ENCODE data around the gene HTT. TPM values are rescaled to one million over a fixed set of nuclear protein-coding genes. Genes with fewer than 3 reads are reported as not detected.

Gene HTT
- total and polyA plus RNA-seq, 2 of the 8 experiments (the other 6 are each of a cell fraction or from before 2014, with no cell fraction given) = 24.0 to 71.0 TPM

DNA sequence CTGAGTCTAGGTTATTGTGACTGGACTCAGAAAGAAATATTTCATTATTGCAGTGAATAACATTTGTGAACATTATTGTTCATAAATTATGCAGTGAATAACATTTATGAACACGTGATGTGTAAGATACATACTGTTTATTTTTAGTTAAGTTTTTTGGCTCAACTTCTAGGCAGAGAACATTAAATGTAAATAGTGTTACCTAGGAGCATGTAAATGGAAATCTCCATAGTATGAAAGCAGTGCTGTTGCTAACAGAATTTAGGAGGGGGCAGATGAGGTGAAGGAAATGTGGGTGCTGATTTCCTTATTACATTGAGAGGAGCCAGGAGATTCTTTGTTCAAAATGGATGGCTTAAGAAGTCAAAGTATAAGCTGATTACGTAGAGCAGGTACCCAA, 45.0 kb downstream of the HTT start:
- H4K8ac ChIP-seq (ENCODE audit: extremely low read depth, insufficient read depth, low read length) = no peak overlapping the region
- H3K27me3 ChIP-seq (replicated peaks in 1 of 4; ENCODE audit: control insufficient read depth in 3 of 4, extremely low read depth in 1 of 4, insufficient read depth in 3 of 4, low read length in 3 of 4) = no peaks in the 10 kb centered on the region
- no peaks in the 10 kb centered on the region for H3K79me1 ChIP-seq (ENCODE audit: low read depth, low read length)
- no peak overlapping the region for H2AFZ ChIP-seq (ENCODE audit: low read length)
- no peaks in the 10 kb centered on the region for H3K4me1 ChIP-seq (replicated peaks in 1 of 4; ENCODE audit: control insufficient read depth in 3 of 4, insufficient read depth in 4 of 4, low read length in 3 of 4)
- no peak overlapping the region for H3K4ac ChIP-seq (replicated peaks; ENCODE audit: insufficient read length, low read depth, low read length)
- POLR2A ChIA-PET (ENCODE audit: partially characterized antibody) = interaction anchor here (0.6 to 1.2 kb wide), 2 partner anchors 40 to 54 kb away, joined by 3 read pairs; no protein-coding TSS in a partner anchor
- no peak for FAIRE-seq
- peaks cover 0 to 13% of the 10 kb centered on the region in 2 experiments for H4K20me1 ChIP-seq (replicated peaks in 1 of 2; ENCODE audit: control insufficient read depth in 1 of 2, insufficient read depth in 2 of 2, low read length in 2 of 2)
- H2BK5ac ChIP-seq (ENCODE audit: low read depth, low read length) = no peak overlapping the region
- H3K56ac ChIP-seq (replicated peaks; ENCODE audit: insufficient read length, low read depth, low read length) = no peak overlapping the region
- no peak for TF ChIP-seq MAFK (IDR thresholded peaks at IDR 0.05; ENCODE audit: low read depth, low read length)
- no peak for TF ChIP-seq TBP (IDR thresholded peaks at IDR 0.05; ENCODE audit: low read depth, low read length)
- TF ChIP-seq, protein P1, sequence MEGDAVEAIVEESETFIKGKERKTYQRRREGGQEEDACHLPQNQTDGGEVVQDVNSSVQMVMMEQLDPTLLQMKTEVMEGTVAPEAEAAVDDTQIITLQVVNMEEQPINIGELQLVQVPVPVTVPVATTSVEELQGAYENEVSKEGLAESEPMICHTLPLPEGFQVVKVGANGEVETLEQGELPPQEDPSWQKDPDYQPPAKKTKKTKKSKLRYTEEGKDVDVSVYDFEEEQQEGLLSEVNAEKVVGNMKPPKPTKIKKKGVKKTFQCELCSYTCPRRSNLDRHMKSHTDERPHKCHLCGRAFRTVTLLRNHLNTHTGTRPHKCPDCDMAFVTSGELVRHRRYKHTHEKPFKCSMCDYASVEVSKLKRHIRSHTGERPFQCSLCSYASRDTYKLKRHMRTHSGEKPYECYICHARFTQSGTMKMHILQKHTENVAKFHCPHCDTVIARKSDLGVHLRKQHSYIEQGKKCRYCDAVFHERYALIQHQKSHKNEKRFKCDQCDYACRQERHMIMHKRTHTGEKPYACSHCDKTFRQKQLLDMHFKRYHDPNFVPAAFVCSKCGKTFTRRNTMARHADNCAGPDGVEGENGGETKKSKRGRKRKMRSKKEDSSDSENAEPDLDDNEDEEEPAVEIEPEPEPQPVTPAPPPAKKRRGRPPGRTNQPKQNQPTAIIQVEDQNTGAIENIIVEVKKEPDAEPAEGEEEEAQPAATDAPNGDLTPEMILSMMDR (IDR thresholded peaks at IDR 0.05; ENCODE audit: control extremely low read depth in 1 of 3, insufficient read depth in 1 of 3, low read depth in 1 of 3, low read length in 3 of 3) = no peak
- no peak for TF ChIP-seq POLR2AphosphoS5 (IDR thresholded peaks at IDR 0.05; ENCODE audit: low read depth, low read length)
- TF ChIP-seq BCL11A (IDR thresholded peaks at IDR 0.05; ENCODE audit: low read depth in 2 of 2, low read length in 2 of 2) = no peak
- H3K79me2 ChIP-seq (ENCODE audit: control insufficient read depth in 1 of 2, insufficient read depth in 2 of 2, low read length in 2 of 2) = no peaks in the 10 kb centered on the region
- no peak overlapping the region for H4K91ac ChIP-seq (replicated peaks; ENCODE audit: insufficient read length, low read length)
- H2BK15ac ChIP-seq (ENCODE audit: low read length) = no peak overlapping the region
- no peak overlapping the region for H3K27ac ChIP-seq (ENCODE audit: low read depth, low read length)
- H3K23me2 ChIP-seq (ENCODE audit: low read depth, low read length) = no peaks in the 10 kb centered on the region
- no peak overlapping the region for H3K9ac ChIP-seq (replicated peaks in 1 of 4; ENCODE audit: extremely low read depth in 1 of 4, low read depth in 3 of 4, low read length in 3 of 4)
- H2AK5ac ChIP-seq (ENCODE audit: low read depth, low read length) = no peak overlapping the region
- CTCF ChIA-PET (ENCODE audit: partially characterized antibody) = interaction anchor here (1.2 kb wide), 1 partner anchor 13 kb away, joined by 3 read pairs; no protein-coding TSS in a partner anchor
- no peak overlapping the region for H2BK20ac ChIP-seq (ENCODE audit: low read length)
- no peak overlapping the region for H3K23ac ChIP-seq (ENCODE audit: insufficient read length)
- H2BK120ac ChIP-seq (replicated peaks; ENCODE audit: low read depth, low read length) = no peak overlapping the region
- H3K4me2 ChIP-seq (ENCODE audit: insufficient read depth in 1 of 2, low read depth in 2 of 2, low read length in 2 of 2) = no peak overlapping the region
- no peak overlapping the region for H3K18ac ChIP-seq (ENCODE audit: extremely low read depth, low read length)
- H3K14ac ChIP-seq (ENCODE audit: insufficient read length) = no peak overlapping the region
- H3K4me3 ChIP-seq (ENCODE audit: extremely low read depth in 1 of 4, insufficient read depth in 2 of 4, low read depth in 3 of 4, low read length in 4 of 4) = no peak overlapping the region
- peaks cover 17 to 69% (median 37%) of the 10 kb centered on the region in 4 experiments; a peak in 7 of 8 replicates for H3K36me3 ChIP-seq (ENCODE audit: control insufficient read depth in 2 of 4, insufficient read depth in 4 of 4, low read length in 3 of 4)
- no peak overlapping the region for H2BK12ac ChIP-seq (ENCODE audit: low read depth, low read length)
- H4K5ac ChIP-seq (ENCODE audit: insufficient read length, low read depth, low read length) = no peak overlapping the region
- H3K9me3 ChIP-seq (ENCODE audit: insufficient read depth in 2 of 2, low read depth in 1 of 2, low read length in 1 of 2) = no peaks in the 10 kb centered on the region
- WGBS, 2 experiments (ENCODE audit: extremely low coverage in 1 of 2, insufficient coverage in 1 of 2, insufficient read length in 1 of 2, insufficient replicate concordance in 2 of 2, low coverage in 1 of 2, low lambda C conversion rate in 2 of 2, missing lambda C conversion rate in 1 of 2) = 90% methylated on average over 2 of the region's 2 CpGs; no CpG with 5 or more reads in 1 of the 2 experiments
- no peak for DNase-seq (ENCODE audit: low read depth in 1 of 2, low spot score in 2 of 2)
